K562 (cell line): ENCODE measurements around the gene FBXO22.

ENCODE experiments used
- CHD2 ChIP-seq: IDR thresholded peaks from 2 replicates; pipeline ENCODE4 v1.6.1; 2011; ENCODE audit warnings: low read depth, low read length
- CTCFL ChIP-seq: IDR thresholded peaks from 2 replicates; pipeline ENCODE4 v1.6.1; 2011; ENCODE audit warnings: borderline replicate concordance, low read depth, mild to moderate bottlenecking, moderate library complexity, low read length; ENCODE audit not compliant: insufficient read depth, poor library complexity, severe bottlenecking
- EZH2 ChIP-seq: IDR thresholded peaks from 2 replicates; pipeline ENCODE4 v1.6.1; 2012; ENCODE audit warnings: low read depth, mild to moderate bottlenecking, inconsistent platforms, low read length, borderline replicate concordance
- JUN ChIP-seq, 2 experiments: sonication (generic) in 1 of 2; formaldehyde crosslinking in 1 of 2; IDR thresholded peaks; 2 replicates each; pipeline versions ENCODE4 v1.6.1 to v1.8.0; 2012 to 2022; ENCODE audit warnings: borderline replicate concordance in 2 of 2, mild to moderate bottlenecking in 2 of 2, improper control_type of control experiment in 1 of 2, low read depth in 1 of 2, low read length in 1 of 2, missing genetic modification reagents in 1 of 2
- MCM5 ChIP-seq: fragments of 450-650 bp; IDR thresholded peaks from 2 replicates; pipeline ENCODE4 v1.6.1; 2016; ENCODE audit warnings: low read depth
- SREBF2 ChIP-seq: sonication (generic); formaldehyde crosslinking; IDR thresholded peaks from 2 replicates; pipeline ENCODE4 v1.4.0; 2020; ENCODE audit warnings: mild to moderate bottlenecking, missing genetic modification reagents
- ZNF449 ChIP-seq: fragments of 250-450 bp; sonication (Bioruptor Pico); IDR thresholded peaks from 2 replicates; pipeline ENCODE4 v1.8.0; 2022; ENCODE audit warnings: moderate library complexity, mild to moderate bottlenecking, inconsistent platforms
- ZNF57 ChIP-seq: fragments of 450-650 bp; formaldehyde crosslinking; IDR thresholded peaks from 2 replicates; pipeline ENCODE4 v1.4.0; 2020; ENCODE audit warnings: mild to moderate bottlenecking, moderate library complexity
- TF ChIP-seq, protein P1 (sequence below), 3 experiments: IDR thresholded peaks in 2 of 3; conservative IDR thresholded peaks in 1 of 3; 2 replicates each; pipeline ENCODE4 v1.5.1; 2011 to 2012; ENCODE audit warnings: low read length in 3 of 3, mild to moderate bottlenecking in 3 of 3, control low read depth in 2 of 3, improper control_type of control experiment in 1 of 3, inconsistent platforms in 1 of 3, low read depth in 1 of 3, mixed read lengths in 1 of 3, moderate library complexity in 1 of 3; ENCODE audit not compliant: insufficient read depth in 2 of 3

- TF ChIP-seq ZNF449 (CRISPR knock-in tag) (no peak), JUN (IDR thresholded peaks at IDR 0.05; ENCODE audit: borderline replicate concordance, low read depth, low read length) (no peak), JUN (CRISPR knock-in tag; IDR thresholded peaks at IDR 0.05; ENCODE audit: borderline replicate concordance) (no peak), SREBF2 (CRISPR knock-in tag) (no peak), ZNF57 (CRISPR knock-in tag) (no peak), MCM5 (no peak), CTCFL (no peak), CHD2 (no peak), EZH2 (no peak)
- TF ChIP-seq, protein P1, sequence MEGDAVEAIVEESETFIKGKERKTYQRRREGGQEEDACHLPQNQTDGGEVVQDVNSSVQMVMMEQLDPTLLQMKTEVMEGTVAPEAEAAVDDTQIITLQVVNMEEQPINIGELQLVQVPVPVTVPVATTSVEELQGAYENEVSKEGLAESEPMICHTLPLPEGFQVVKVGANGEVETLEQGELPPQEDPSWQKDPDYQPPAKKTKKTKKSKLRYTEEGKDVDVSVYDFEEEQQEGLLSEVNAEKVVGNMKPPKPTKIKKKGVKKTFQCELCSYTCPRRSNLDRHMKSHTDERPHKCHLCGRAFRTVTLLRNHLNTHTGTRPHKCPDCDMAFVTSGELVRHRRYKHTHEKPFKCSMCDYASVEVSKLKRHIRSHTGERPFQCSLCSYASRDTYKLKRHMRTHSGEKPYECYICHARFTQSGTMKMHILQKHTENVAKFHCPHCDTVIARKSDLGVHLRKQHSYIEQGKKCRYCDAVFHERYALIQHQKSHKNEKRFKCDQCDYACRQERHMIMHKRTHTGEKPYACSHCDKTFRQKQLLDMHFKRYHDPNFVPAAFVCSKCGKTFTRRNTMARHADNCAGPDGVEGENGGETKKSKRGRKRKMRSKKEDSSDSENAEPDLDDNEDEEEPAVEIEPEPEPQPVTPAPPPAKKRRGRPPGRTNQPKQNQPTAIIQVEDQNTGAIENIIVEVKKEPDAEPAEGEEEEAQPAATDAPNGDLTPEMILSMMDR (IDR thresholded peaks at IDR 0.05 in 2 of 3, conservative IDR thresholded peaks at IDR 0.05 in 1 of 3; ENCODE audit: insufficient read depth in 2 of 3, low read depth in 1 of 3, low read length in 3 of 3), result no peak
Observed at GRCh38 chr15:75872403-75872990, 31.2 kb upstream of the FBXO22 start.
